ENCODE data around the gene KCNH2. TPM values are rescaled to one million over a fixed set of nuclear protein-coding genes. Genes with fewer than 3 reads are reported as not detected.
A peak's percentile ranks its signal among the peaks of the same experiment; 100 is the strongest.

KCNH2 gene
- total and polyA plus RNA-seq, 2 experiments from 2014 or later, result 8.4 to 9.1 TPM

DNA sequence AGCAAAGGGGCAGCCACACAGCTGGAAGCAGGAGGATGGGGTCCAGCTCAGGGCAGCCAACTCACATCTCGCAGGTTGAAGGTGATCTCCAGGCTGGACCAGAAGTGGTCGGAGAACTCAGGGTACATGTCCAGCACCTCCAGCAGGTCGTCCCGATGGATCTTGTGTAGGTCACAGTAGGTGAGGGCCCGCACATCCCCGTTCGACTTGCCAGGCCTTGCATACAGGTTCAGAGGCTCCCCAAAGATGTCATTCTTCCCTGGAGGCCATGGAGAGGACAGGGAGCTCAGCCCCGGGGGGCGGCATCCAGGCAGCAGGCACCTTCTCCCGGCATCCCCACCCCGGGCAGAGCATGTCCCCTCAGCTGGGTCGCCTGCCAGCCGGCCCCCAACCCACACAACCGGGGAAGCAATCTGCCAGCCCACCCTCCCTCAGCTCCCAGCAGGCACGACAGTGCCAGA is 29.3 kb downstream of the KCNH2 start:
- Histone ChIP-seq H4K20me1 (ENCODE audit: insufficient read depth, poor library complexity, severe bottlenecking) (no peaks in the 10 kb centered on the region), H3K9me2 (replicated peaks; ENCODE audit: insufficient read depth) (no peaks in the 10 kb centered on the region), H3K27ac (no peak overlapping the region), H3K4me1 (ENCODE audit: insufficient read depth) (peaks cover 19% of the 10 kb centered on the region), H2AFZ (no peak overlapping the region), H3K27me3 (no peaks in the 10 kb centered on the region), H3K4me3 (no peak overlapping the region), H3K79me2 (no peaks in the 10 kb centered on the region), H3K36me3 (replicated peaks; ENCODE audit: insufficient read depth, low read depth) (no peaks in the 10 kb centered on the region), H3K4me2 (no peak overlapping the region), H3K9me3 (ENCODE audit: low read depth) (no peaks in the 10 kb centered on the region)
- no peak for DNase-seq (ENCODE audit: low spot score)
- WGBS (ENCODE audit: low lambda C conversion rate, missing lambda C conversion rate), result 88% methylated on average over 15 of the region's 15 CpGs
- TF ChIP-seq CTCF (IDR thresholded peaks at IDR 0.05; ENCODE audit: poor library complexity) (no peak), EZH2phosphoT487 (IDR thresholded peaks at IDR 0.05; ENCODE audit: low read depth, severe bottlenecking, unreplicated experiment) (no peak), EZH2 (IDR thresholded peaks at IDR 0.05; ENCODE audit: borderline replicate concordance) (no peak)

DNA sequence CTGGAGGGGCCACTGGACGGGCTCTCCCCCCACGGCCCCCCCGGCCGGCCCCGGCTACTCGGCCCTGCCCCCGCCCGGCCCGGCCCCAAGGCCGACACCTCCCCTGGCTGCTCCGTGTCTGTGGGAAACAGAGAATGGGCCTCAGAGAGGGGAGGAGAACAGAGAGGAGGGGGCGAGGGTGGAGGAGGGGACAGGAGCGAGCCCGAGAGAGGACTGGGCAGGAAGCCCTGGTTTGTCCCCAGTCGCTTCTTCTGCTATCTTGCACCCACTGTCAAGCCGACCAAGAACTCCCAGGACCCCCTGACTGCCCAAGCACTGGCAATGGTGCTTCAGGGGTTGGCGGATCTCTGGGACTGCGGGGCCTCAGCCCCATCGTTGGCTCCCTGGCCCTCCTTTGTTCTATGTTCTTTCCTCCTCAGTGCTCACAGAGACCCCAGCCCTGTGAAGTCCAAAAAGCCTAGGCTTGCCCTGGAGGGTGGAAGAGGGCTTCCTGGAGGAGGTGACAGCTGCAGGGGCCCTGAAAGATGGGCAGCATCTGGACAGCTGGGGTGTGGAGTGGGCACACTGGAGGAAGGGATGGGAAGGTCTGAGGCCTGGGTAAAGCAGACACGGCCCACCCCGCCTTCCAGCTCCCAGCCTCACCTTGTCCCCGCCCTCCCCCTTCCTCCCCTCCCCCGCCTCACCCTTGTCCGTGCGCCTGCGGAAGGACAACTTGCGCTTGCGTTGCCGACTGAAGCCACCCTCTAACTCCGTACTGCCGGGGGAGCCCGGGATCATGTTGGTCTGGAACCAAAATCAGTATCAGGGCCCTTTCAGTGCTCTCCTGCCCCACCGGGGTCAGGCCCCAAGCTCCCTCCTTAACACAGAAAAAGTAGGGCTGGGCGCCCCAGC is 30.1 kb downstream of the KCNH2 start:
- no peaks in the 10 kb centered on the region for H3K9me2 ChIP-seq (replicated peaks; ENCODE audit: insufficient read depth)
- H3K79me2 ChIP-seq, result no peaks in the 10 kb centered on the region
- H3K4me1 ChIP-seq (ENCODE audit: insufficient read depth), result peaks cover 19% of the 10 kb centered on the region
- no peaks in the 10 kb centered on the region for H4K20me1 ChIP-seq (ENCODE audit: insufficient read depth, poor library complexity, severe bottlenecking)
- peak overlapping the region; percentile 60 for H3K4me2 ChIP-seq
- no peak for DNase-seq (ENCODE audit: low spot score)
- no peak overlapping the region for H3K27ac ChIP-seq
- TF ChIP-seq CTCF (IDR thresholded peaks at IDR 0.05; ENCODE audit: poor library complexity), result no peak
- no peak for TF ChIP-seq EZH2phosphoT487 (IDR thresholded peaks at IDR 0.05; ENCODE audit: low read depth, severe bottlenecking, unreplicated experiment)
- no peak for TF ChIP-seq EZH2 (IDR thresholded peaks at IDR 0.05; ENCODE audit: borderline replicate concordance)
- H3K36me3 ChIP-seq (replicated peaks; ENCODE audit: insufficient read depth, low read depth), result no peaks in the 10 kb centered on the region
- WGBS (ENCODE audit: low lambda C conversion rate, missing lambda C conversion rate), result 65% methylated on average over 20 of the region's 34 CpGs
- no peaks in the 10 kb centered on the region for H3K9me3 ChIP-seq (ENCODE audit: low read depth)
- no peak overlapping the region for H2AFZ ChIP-seq
- no peaks in the 10 kb centered on the region for H3K27me3 ChIP-seq
- H3K4me3 ChIP-seq, result no peak overlapping the region

- no peak overlapping the region for H3K4me3 ChIP-seq
- peaks cover 19% of the 10 kb centered on the region for H3K4me1 ChIP-seq (ENCODE audit: insufficient read depth)
- H3K9me2 ChIP-seq (replicated peaks; ENCODE audit: insufficient read depth), result no peaks in the 10 kb centered on the region
- TF ChIP-seq CTCF (IDR thresholded peaks at IDR 0.05; ENCODE audit: poor library complexity) (no peak), EZH2phosphoT487 (IDR thresholded peaks at IDR 0.05; ENCODE audit: low read depth, severe bottlenecking, unreplicated experiment) (no peak), EZH2 (IDR thresholded peaks at IDR 0.05; ENCODE audit: borderline replicate concordance) (no peak)
- no peaks in the 10 kb centered on the region for H3K9me3 ChIP-seq (ENCODE audit: low read depth)
- peak overlapping the region; percentile 60 for H3K4me2 ChIP-seq
- H4K20me1 ChIP-seq (ENCODE audit: insufficient read depth, poor library complexity, severe bottlenecking), result no peaks in the 10 kb centered on the region
- H3K79me2 ChIP-seq, result no peaks in the 10 kb centered on the region
- no peak overlapping the region for H2AFZ ChIP-seq
- H3K27ac ChIP-seq, result no peak overlapping the region
- no peaks in the 10 kb centered on the region for H3K36me3 ChIP-seq (replicated peaks; ENCODE audit: insufficient read depth, low read depth)
- 45% methylated on average over 2 of the region's 31 CpGs for WGBS (ENCODE audit: low lambda C conversion rate, missing lambda C conversion rate)
- DNase-seq (ENCODE audit: low spot score), result no peak
- no peaks in the 10 kb centered on the region for H3K27me3 ChIP-seq
These were observed 30.8 kb downstream of the KCNH2 start for GRCh38 chr7:150947241-150947745.

All from hepatocyte (in vitro differentiated cells).